Uterus (tissue), 4 donors: ENCODE measurements around the gene PRF1. TPM values are rescaled to one million over a fixed set of nuclear protein-coding genes. Genes with fewer than 3 reads are reported as not detected.

ENCODE experiments used
- DNase-seq, 2 donors: peaks; one replicate each; pipeline ENCODE4 v3.0.0-alpha.2; 2019 to 2020
- H3K27ac ChIP-seq, 2 donors: fragments of 200-600 bp; sonication (generic); 1 replicate in 1 of 2; 2 replicates in 1 of 2; pipeline ENCODE4 v1.5.1; 2016 to 2018
- H3K27me3 ChIP-seq, 2 donors: fragments of 200-600 bp; sonication (generic); one replicate each; pipeline ENCODE4 v1.5.1; 2018 to 2019; ENCODE audit warnings: control low read depth in 1 of 2
- H3K36me3 ChIP-seq, 2 donors: fragments of 200-600 bp; sonication (generic); one replicate each; pipeline ENCODE4 v1.5.1; 2019; ENCODE audit warnings: control low read depth in 1 of 2
- H3K4me1 ChIP-seq, 2 donors: fragments of 200-600 bp; sonication (generic); one replicate each; pipeline ENCODE4 v1.5.1; 2018 to 2019; ENCODE audit warnings: control low read depth in 1 of 2
- H3K4me3 ChIP-seq, 2 donors: fragments of 200-600 bp; sonication (generic); 1 replicate in 1 of 2; 2 replicates in 1 of 2; pipeline ENCODE4 v1.5.1; 2018 to 2019; ENCODE audit warnings: mild to moderate bottlenecking in 1 of 2
- H3K9me3 ChIP-seq, 2 donors: fragments of 200-600 bp; sonication (generic); one replicate each; pipeline ENCODE4 v1.5.1; 2019; ENCODE audit warnings: control low read depth in 1 of 2
- CTCF ChIP-seq, 4 experiments: fragments of 200-600 bp in 2 of 4; fragments of 450-650 bp in 2 of 4; sonication (generic) in 2 of 4; IDR thresholded peaks; one replicate each; pipeline ENCODE4 v1.5.1; 2016 to 2019; ENCODE audit warnings: antibody characterized with exemption in 4 of 4, mild to moderate bottlenecking in 2 of 4, moderate library complexity in 1 of 4
- POLR2A ChIP-seq, 2 donors: fragments of 450-650 bp; IDR thresholded peaks; one replicate each; pipeline ENCODE4 v1.6.1; 2016; ENCODE audit warnings: antibody characterized with exemption in 2 of 2, mild to moderate bottlenecking in 1 of 2, moderate library complexity in 1 of 2
- intact Hi-C: fragments of 100-400 bp; cut with DNase I; formaldehyde crosslinking; loops from one replicate; pipeline ENCODE4 v1.15.1; 2023; ENCODE audit warnings: low total_unique reads
- total RNA-seq, 4 donors: library from RNA; depleted of rRNA in 3 of 4; stranded (reverse); fragments of >200 nt in 3 of 4; gene quantifications; one replicate each; pipeline versions ENCODE4 v1.1.0 to v1.2.4, GENCODE V29; 2014 to 2023
- donor health status: DM: yes; HTN: yes; CAD: no.

PRF1 gene
- total RNA-seq, 4 donors from 2014 or later = 0.51 to 8.7 (median 1.1) TPM; not detected in 1

- no peak overlapping the region for H3K27ac ChIP-seq
- no peak for TF ChIP-seq POLR2A (IDR thresholded peaks at IDR 0.05)
- TF ChIP-seq CTCF (IDR thresholded peaks at IDR 0.05) = no peak
- no peaks in the 10 kb centered on the region for H3K36me3 ChIP-seq
- intact Hi-C loops = no loop called here
- no peaks in the 10 kb centered on the region for H3K27me3 ChIP-seq
- no peak overlapping the region for H3K4me3 ChIP-seq
- no peaks in the 10 kb centered on the region for H3K4me1 ChIP-seq
- no peak for DNase-seq
- no peaks in the 10 kb centered on the region for H3K9me3 ChIP-seq
These were observed 33.6 kb downstream of the PRF1 start for GRCh38 chr10:70568781-70569495.

- Histone ChIP-seq H3K4me1 (no peaks in the 10 kb centered on the region), H3K9me3 (no peaks in the 10 kb centered on the region), H3K4me3 (no peak overlapping the region), H3K36me3 (no peaks in the 10 kb centered on the region), H3K27me3 (no peaks in the 10 kb centered on the region), H3K27ac (no peak overlapping the region)
- intact Hi-C loops = no loop called here
- no peak for DNase-seq
- no peak for TF ChIP-seq CTCF (IDR thresholded peaks at IDR 0.05)
- no peak for TF ChIP-seq POLR2A (IDR thresholded peaks at IDR 0.05)
These were observed 34.4 kb downstream of the PRF1 start for GRCh38 chr10:70568113-70568512.

- Histone ChIP-seq H3K27me3 (no peaks in the 10 kb centered on the region), H3K36me3 (no peaks in the 10 kb centered on the region), H3K4me3 (no peak overlapping the region), H3K4me1 (no peaks in the 10 kb centered on the region), H3K9me3 (no peaks in the 10 kb centered on the region), H3K27ac (no peak overlapping the region)
- DNase-seq = no peak
- TF ChIP-seq POLR2A (IDR thresholded peaks at IDR 0.05) (no peak), CTCF (IDR thresholded peaks at IDR 0.05) (no peak)
- intact Hi-C loops = no loop called here
These were observed 34.9 kb downstream of the PRF1 start for GRCh38 chr10:70567603-70568002.

GRCh38 chr10:70566515-70567290, 35.8 kb downstream of the PRF1 start:
- Histone ChIP-seq H3K27ac (no peak overlapping the region), H3K36me3 (no peaks in the 10 kb centered on the region), H3K4me3 (no peak overlapping the region), H3K9me3 (no peaks in the 10 kb centered on the region), H3K27me3 (no peaks in the 10 kb centered on the region), H3K4me1 (no peaks in the 10 kb centered on the region)
- intact Hi-C loops = no loop called here
- DNase-seq = no peak
- TF ChIP-seq CTCF (IDR thresholded peaks at IDR 0.05) (no peak), POLR2A (IDR thresholded peaks at IDR 0.05) (no peak)
